GM19467 (cell line): ENCODE data around the gene ABO.
"Not testable (repeated sequence)": the region's sequence is repeated elsewhere in the genome, so short reads cannot be mapped to it uniquely, and the experiment has no call there.

Source experiments
- ATAC-seq: cut with Tn5 transposase; IDR thresholded peaks from one replicate; pipeline ENCODE4 v1.9.1; 2021; ENCODE audit warnings: mild to moderate bottlenecking, moderate library complexity; ENCODE audit not compliant: unreplicated experiment

ABO gene

GRCh38 chr9:133264235-133264764 lies 10.7 kb downstream of the ABO start:
- no peak for ATAC-seq

DNA sequence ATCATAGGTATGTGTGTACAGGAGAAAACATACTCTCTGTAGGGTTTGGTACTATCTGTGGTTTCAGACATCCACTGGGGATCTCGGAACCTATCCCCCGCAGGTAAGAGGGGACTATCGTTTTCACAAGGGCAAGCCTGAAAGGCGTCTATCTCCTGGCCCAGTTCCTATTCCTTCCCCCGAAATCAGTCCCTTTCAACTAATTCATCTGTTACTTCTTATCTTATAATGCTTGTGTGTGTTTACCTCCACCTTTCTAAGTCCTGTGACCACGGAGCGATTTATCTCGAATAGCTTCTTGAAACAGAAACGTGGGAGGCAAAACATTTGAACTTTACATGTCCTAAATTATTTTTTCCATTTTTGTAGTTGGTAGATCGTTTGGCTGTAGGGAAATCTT lies 11.4 kb downstream of the ABO start:
- ATAC-seq, result no peak

DNA sequence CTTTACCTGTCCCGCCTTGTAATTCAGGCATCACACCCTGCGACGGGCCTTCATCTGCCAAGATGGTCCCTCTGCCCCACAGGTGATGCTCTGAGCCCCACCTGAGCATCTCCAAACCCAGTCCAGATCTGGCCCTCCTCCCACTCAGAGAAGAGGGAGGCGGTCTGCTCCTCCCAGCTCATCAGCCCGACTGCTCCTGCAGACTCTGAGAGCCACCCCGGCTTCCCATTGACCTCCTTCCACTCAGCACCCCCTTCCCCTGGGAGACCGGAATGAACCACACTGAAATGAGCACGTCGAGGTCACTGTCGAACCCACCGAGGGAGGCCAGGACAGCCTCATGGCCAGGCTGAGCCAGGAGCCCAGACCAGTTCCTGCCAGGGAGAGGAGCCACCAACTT lies 12.8 kb downstream of the ABO start:
- no peak for ATAC-seq

DNA sequence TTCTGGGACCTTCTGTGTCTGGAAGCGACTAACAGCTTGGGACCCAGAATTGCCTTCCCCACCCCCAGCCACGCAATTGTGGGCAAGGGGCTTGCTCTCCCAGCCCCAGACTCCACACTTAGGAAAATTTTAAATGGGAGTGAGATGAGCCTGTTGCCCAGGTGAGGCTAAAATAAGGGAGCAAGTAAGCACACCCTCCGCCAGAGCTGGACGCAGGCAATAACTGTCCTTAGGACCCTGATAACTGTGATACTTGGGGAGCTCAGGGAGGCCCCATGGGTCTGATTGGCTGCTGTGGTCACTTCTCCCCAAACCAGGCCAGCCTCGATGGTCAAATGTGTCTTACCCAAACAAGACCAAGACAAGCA lies 13.3 kb downstream of the ABO start:
- no peak for ATAC-seq

GRCh38 chr9:133261103-133261752 lies 13.8 kb downstream of the ABO start:
- ATAC-seq, result no peak

- no peak for ATAC-seq
Measured at GRCh38 chr9:133260334-133261102, 14.5 kb downstream of the ABO start.

GRCh38 chr9:133258061-133259015 lies 16.7 kb downstream of the ABO start:
- no peak for ATAC-seq

DNA sequence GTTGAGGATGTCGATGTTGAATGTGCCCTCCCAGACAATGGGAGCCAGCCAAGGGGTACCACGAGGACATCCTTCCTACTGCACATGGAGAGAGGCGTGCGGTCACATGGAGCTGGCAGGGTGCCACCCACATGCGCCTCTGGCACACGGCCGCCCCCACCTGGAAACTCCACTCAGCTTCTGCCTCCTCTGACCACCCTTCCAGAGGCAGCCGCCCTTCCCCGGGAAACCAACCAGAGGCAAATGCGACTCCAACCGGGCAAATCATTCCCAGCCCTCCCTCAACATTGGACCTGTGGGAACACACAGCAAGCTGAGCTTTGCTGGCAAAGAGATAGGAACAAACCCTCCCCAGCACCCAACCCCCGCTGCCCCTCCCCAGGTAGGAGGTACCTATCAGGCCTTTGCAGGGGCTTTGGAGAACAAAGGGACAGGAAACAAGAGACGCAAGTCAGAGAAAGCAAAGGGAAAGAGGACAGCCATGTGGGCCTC lies 17.5 kb downstream of the ABO start:
- ATAC-seq, result no peak

- ATAC-seq, result no peak
Measured at GRCh38 chr9:133256686-133257091, 18.3 kb downstream of the ABO start.

DNA sequence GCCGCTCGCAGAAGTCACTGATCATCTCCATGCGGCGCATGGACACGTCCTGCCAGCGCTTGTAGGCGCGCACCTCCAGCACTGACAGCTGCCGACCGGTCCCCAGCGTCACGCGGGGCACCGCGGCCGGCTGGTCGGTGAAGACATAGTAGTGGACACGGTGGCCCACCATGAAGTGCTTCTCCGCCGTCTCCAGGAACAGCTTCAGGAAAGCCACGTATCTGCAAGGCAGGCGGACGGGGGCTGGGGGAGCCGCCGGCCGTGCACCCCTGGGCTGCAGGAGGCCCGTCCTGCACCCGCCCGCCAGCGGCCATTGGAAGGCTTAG lies 18.9 kb downstream of the ABO start:
- no peak for ATAC-seq

- ATAC-seq, result no peak
Measured at GRCh38 chr9:133255371-133256135, 19.4 kb downstream of the ABO start.

DNA sequence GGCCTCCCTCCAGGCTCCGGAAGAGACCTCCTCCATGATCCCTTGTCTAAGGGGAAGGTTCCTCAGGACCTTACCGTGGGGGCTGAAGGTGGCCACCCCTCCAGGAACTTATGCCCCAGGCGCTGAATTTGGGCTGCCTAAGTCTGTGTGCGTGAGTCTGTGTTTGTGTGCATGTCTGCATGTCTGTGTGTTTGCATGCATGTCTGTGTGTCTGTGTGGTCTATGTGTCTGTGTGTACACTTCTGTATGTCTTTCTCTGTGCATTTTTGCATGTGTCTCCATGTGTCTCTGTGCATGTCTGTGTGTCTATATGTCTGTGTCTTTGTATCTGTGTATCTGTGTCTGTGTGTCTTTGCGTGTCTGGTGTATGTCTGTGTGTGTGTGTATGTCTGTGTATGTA lies 20.5 kb downstream of the ABO start:
- no peak for ATAC-seq

- ATAC-seq, result no peak
Measured at GRCh38 chr9:133253268-133253667, 21.7 kb downstream of the ABO start.

- no peak for ATAC-seq
Measured at GRCh38 chr9:133252301-133253020, 22.5 kb downstream of the ABO start.

GRCh38 chr9:133251773-133252172 lies 23.2 kb downstream of the ABO start:
- ATAC-seq, result no peak

DNA sequence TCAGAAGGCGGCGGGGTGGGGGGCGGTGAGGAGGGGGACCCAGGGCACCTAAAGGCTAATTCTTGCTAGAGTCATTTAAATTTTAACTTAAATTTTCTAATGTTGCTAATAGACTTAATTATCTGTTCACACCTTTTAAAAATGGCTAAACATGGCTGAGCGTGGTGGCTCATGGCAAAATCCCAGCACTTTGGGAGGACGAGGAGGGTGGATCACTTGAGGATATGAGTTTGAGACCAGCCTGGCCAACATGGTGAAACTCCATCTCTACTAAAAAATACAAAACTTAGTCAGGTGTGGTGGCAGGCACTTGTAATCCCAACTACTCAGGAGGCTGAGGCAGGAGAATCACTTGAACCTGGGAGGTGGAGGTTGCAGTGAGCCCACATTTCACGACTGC lies 23.8 kb downstream of the ABO start:
- not testable (repeated sequence) for ATAC-seq

DNA sequence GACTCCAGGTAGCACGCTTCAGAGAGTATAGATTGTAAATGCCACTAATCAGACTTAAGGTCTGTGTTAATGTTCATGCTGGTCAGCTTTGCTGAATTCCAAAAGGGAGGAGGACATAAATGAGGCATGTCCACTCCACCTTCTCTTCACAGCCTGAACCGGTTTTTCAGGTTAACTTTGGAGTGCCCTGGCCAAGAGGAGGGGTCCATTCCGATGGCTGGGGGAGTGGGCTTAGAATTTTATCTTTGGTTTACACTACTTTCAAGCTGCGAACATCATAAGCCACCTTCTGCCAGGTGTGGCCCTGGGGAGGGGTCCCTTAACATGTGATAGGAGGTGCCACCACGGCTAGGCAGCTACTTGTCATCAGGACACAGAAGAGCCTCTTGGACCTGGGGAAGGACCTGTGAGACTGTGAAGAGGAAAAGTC lies 24.2 kb downstream of the ABO start:
- no peak for ATAC-seq

- ATAC-seq, result no peak
Measured at GRCh38 chr9:133249337-133249736, 25.7 kb downstream of the ABO start.

DNA sequence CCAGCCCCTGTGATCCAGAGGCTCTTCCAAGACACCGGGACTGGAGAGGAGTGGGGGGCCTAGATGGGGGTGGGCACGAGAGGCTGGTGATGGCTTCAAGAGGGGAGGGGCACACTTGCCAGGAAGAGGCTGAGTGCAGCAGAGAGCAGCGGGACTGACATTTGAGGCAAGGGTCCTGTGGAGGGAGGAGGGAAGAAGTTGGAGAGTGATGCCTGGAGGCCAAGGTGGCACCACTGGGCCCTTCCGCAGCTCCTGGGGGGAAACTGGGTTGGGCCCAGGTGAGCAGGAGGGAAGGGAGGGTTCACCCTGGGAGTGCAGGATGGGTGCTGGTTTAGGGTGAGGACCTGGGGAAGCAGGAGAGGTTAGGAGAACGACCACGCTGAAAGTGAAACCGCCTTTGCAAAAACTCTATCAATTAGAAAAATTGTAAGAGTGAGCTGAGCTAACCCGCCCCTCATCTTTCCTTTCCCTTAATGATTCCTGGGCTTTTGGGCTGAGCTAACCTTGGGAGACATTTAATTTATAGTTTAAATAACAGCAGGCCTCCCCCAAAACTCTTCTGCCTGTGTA lies 26.2 kb downstream of the ABO start:
- no peak for ATAC-seq

DNA sequence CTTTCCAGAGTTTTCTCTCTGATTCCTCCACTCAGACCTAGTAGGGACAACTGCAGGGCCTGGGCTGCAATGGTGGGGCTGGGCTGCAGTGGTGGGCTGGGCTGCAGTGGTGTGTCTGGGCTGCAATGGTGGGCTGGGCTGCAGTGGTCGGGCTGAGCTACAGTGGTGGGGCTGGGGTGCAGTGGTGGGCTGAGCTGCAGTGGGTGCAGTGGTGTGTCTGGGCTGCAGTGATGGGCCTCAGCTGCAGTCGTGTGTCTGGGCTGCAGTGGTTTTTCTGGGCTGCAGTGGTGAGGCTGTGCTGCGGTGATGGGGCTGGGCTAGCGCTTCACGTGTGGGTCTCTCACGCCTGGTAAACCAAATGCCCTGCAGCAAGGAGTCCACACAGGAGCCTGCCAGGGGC lies 27.4 kb downstream of the ABO start:
- no peak for ATAC-seq
